Common myeloid progenitor, CD34-positive (primary cell): Measurements from ENCODE around the gene NUP188.

Experiments
- CTCF ChIA-PET: fragments of 350-600 bp; sonication (Branson Sonifier 250); formaldehyde crosslinking; loops from one replicate; lab custom pipeline; 2021; ENCODE audit warnings: antibody characterized with exemption; lab: Charles Lee
- POLR2A ChIA-PET: fragments of 350-600 bp; sonication (Branson Sonifier 250); formaldehyde crosslinking; loops from one replicate; lab custom pipeline; 2021; ENCODE audit warnings: antibody characterized with exemption; lab: Charles Lee
- DNase-seq, 3 donors: peaks; one replicate each; pipeline versions ENCODE4 v3.0.0 to v3.0.0-alpha.2; 2013
- H3K27ac ChIP-seq, 2 experiments: 1 replicate in 1 of 2; 2 replicates in 1 of 2; pipeline ENCODE4 v1.7.0; 2013; ENCODE audit warnings: inconsistent platforms in 2 of 2, low read length in 2 of 2, mild to moderate bottlenecking in 2 of 2, low read depth in 1 of 2, moderate library complexity in 1 of 2; ENCODE audit not compliant: severe bottlenecking in 2 of 2, insufficient read depth in 1 of 2, poor library complexity in 1 of 2
- H3K27me3 ChIP-seq, 5 experiments: replicated peaks in 2 of 5; 1 replicate in 3 of 5; 2 replicates in 2 of 5; pipeline versions ENCODE4 v1.6.1 to v1.7.0; 2013; ENCODE audit warnings: low read length in 4 of 5, mild to moderate bottlenecking in 2 of 5, moderate library complexity in 2 of 5, inconsistent platforms in 1 of 5; ENCODE audit not compliant: insufficient read depth in 5 of 5, control insufficient read depth in 4 of 5
- H3K36me3 ChIP-seq, 4 experiments: 1 replicate in 2 of 4; 2 replicates in 2 of 4; pipeline versions ENCODE4 v1.6.1 to v1.7.0; 2013; ENCODE audit warnings: low read length in 3 of 4, control low read depth in 1 of 4, mild to moderate bottlenecking in 1 of 4; ENCODE audit not compliant: control insufficient read depth in 4 of 4, insufficient read depth in 4 of 4
- H3K4me1 ChIP-seq, 4 experiments: 1 replicate in 3 of 4; 2 replicates in 1 of 4; pipeline versions ENCODE4 v1.6.1 to v1.7.1; 2013; ENCODE audit warnings: low read length in 3 of 4, mild to moderate bottlenecking in 3 of 4, control low read depth in 1 of 4, inconsistent platforms in 1 of 4, moderate library complexity in 1 of 4; ENCODE audit not compliant: control insufficient read depth in 4 of 4, insufficient read depth in 4 of 4; ENCODE audit errors: control extremely low read depth in 1 of 4
- H3K4me3 ChIP-seq, 7 experiments: 1 replicate in 4 of 7; 2 replicates in 3 of 7; pipeline versions ENCODE4 v1.5.1 to v1.7.0; 2013; ENCODE audit warnings: mild to moderate bottlenecking in 7 of 7, low read length in 6 of 7, moderate library complexity in 6 of 7, inconsistent platforms in 2 of 7, low read depth in 2 of 7, control low read depth in 1 of 7; ENCODE audit not compliant: insufficient read depth in 4 of 7, control insufficient read depth in 1 of 7; ENCODE audit errors: extremely low read depth in 1 of 7
- H3K9me3 ChIP-seq, 5 experiments: 1 replicate in 4 of 5; 2 replicates in 1 of 5; pipeline versions ENCODE4 v1.6.1 to v1.7.1; 2013; ENCODE audit warnings: low read length in 4 of 5, mild to moderate bottlenecking in 2 of 5, inconsistent platforms in 1 of 5, low read depth in 1 of 5, moderate library complexity in 1 of 5; ENCODE audit not compliant: control insufficient read depth in 4 of 5, insufficient read depth in 2 of 5; ENCODE audit errors: control extremely low read depth in 1 of 5
- WGBS: methylation state at CpG from one replicate; pipeline ENCODE4 v1.1.5; 2013; ENCODE audit not compliant: insufficient coverage; 5-methylcytosine and 5-hydroxymethylcytosine counted together

The NUP188 gene

DNA sequence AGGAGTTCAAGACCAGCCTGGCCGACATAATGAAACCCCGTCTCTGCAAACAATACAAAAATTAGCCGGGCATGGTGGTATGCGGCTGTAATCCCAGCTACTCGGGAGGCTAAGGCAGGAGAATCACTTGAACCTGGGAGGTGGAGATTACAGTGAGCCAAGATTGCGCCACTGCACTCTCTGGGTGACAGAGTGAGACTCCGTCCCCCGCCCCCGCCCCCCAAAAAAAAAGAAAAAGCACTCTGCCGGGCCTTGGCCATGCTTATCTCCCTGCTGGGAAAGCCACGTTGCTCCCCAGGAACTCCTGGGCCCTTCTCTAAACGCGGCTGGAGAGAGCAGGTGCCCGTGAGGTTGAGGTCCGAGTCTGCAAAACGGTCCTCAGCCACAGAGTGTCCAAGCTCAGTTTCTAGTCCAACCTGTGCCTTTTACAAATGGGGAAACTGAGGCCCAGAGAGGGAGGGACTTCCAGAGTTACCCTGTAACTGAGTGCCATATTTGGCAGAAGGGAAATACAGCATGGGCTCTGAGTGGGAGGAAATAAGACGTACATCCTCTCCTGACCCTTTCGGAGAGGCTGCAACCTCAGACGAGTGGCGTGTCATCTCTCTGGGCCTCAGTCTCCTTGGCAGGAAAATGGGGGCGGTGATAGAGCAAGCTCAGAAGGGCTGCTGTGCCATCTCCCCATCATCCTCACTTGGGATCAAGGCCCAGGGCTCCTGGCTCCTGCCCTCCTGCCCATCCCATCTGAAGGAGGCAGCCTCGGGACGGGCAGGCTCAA lies 33.3 kb upstream of the NUP188 start:
- Histone ChIP-seq H3K4me1 (peaks cover 0 to 14% (median 12%) of the 10 kb centered on the region in 4 experiments), H3K9me3 (no peaks in the 10 kb centered on the region), H3K4me3 (no peak overlapping the region), H3K27me3 (no peaks in the 10 kb centered on the region), H3K36me3 (peaks cover 3 to 58% (median 41%) of the 10 kb centered on the region in 4 experiments), H3K27ac (no peak overlapping the region)
- ChIA-PET POLR2A (interaction anchor here (0.6 kb wide), 1 partner anchor 9 kb away, joined by 5 read pairs; no protein-coding TSS in a partner anchor), CTCF (interaction anchor here (1.0 to 3.0 kb wide), 3 partner anchors 14 to 36 kb away, joined by 3 to 15 read pairs (median 3); no protein-coding TSS in a partner anchor)
- DNase-seq, result no peak
- WGBS, result 90% methylated on average over 19 of the region's 23 CpGs

DNA sequence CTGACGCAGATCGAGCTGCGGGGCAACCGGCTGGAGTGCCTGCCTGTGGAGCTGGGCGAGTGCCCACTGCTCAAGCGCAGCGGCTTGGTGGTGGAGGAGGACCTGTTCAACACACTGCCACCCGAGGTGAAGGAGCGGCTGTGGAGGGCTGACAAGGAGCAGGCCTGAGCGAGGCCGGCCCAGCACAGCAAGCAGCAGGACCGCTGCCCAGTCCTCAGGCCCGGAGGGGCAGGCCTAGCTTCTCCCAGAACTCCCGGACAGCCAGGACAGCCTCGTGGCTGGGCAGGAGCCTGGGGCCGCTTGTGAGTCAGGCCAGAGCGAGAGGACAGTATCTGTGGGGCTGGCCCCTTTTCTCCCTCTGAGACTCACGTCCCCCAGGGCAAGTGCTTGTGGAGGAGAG lies 31.3 kb upstream of the NUP188 start:
- Histone ChIP-seq H3K4me1 (peaks cover 0 to 11% (median 11%) of the 10 kb centered on the region in 4 experiments), H3K27ac (no peak overlapping the region), H3K4me3 (no peak overlapping the region), H3K36me3 (peaks cover 2 to 45% (median 32%) of the 10 kb centered on the region in 4 experiments), H3K27me3 (no peaks in the 10 kb centered on the region), H3K9me3 (no peaks in the 10 kb centered on the region)
- no peak for DNase-seq
- ChIA-PET POLR2A (no interaction called here), CTCF (interaction anchor here (0.7 to 3.0 kb wide), 2 partner anchors 38 to 54 kb away, joined by 3 to 15 read pairs; no protein-coding TSS in a partner anchor)
- 98% methylated on average over 16 of the region's 18 CpGs for WGBS

DNA sequence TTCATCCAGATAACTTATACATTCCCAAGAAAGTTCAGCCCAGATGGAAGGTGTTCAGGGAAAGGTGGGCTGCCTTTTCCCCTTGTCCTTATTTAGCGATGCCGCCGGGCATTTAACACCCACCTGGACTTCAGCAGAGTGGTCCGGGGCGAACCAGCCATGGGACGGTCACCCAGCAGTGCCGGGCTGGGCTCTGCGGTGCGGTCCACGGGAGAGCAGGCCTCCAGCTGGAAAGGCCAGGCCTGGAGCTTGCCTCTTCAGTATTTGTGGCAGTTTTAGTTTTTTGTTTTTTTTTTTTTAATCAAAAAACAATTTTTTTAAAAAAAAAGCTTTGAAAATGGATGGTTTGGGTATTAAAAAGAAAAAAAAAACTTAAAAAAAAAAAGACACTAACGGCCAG lies 30.8 kb upstream of the NUP188 start:
- DNase-seq, result no peak
- POLR2A ChIA-PET, result no interaction called here
- H3K36me3 ChIP-seq, result peaks cover 2 to 45% (median 32%) of the 10 kb centered on the region in 4 experiments
- peaks cover 0 to 5% (median 5%) of the 10 kb centered on the region in 4 experiments for H3K4me1 ChIP-seq
- H3K9me3 ChIP-seq, result no peaks in the 10 kb centered on the region
- H3K4me3 ChIP-seq, result no peak overlapping the region
- 100% methylated on average over 7 of the region's 11 CpGs for WGBS
- H3K27me3 ChIP-seq, result no peaks in the 10 kb centered on the region
- no peak overlapping the region for H3K27ac ChIP-seq
- CTCF ChIA-PET, result interaction anchor here (3.0 kb wide), 1 partner anchor 39 kb away, joined by 15 read pairs; no protein-coding TSS in a partner anchor

DNA sequence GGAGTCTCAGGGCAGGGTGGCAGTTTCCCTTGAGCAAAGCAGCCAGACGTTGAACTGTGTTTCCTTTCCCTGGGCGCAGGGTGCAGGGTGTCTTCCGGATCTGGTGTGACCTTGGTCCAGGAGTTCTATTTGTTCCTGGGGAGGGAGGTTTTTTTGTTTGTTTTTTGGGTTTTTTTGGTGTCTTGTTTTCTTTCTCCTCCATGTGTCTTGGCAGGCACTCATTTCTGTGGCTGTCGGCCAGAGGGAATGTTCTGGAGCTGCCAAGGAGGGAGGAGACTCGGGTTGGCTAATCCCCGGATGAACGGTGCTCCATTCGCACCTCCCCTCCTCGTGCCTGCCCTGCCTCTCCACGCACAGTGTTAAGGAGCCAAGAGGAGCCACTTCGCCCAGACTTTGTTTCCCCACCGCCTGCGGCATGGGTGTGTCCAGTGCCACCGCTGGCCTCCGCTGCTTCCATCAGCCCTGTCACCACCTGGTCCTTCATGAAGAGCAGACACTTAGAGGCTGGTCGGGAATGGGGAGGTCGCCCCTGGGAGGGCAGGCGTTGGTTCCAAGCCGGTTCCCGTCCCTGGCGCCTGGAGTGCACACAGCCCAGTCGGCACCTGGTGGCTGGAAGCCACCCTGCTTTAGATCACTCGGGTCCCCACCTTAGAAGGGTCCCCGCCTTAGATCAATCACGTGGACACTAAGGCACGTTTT lies 30.2 kb upstream of the NUP188 start:
- Histone ChIP-seq H3K9me3 (no peaks in the 10 kb centered on the region), H3K27me3 (no peaks in the 10 kb centered on the region), H3K27ac (no peak overlapping the region), H3K4me3 (no peak overlapping the region), H3K4me1 (peaks cover 0 to 3% (median 0%) of the 10 kb centered on the region in 4 experiments), H3K36me3 (peaks cover 2 to 45% (median 32%) of the 10 kb centered on the region in 4 experiments)
- no peak for DNase-seq
- WGBS, result 98% methylated on average over 23 of the region's 26 CpGs
- ChIA-PET CTCF (interaction anchor here (1.2 to 3.0 kb wide), 2 partner anchors 15 to 39 kb away, joined by 3 to 15 read pairs; no protein-coding TSS in a partner anchor), POLR2A (no interaction called here)

DNA sequence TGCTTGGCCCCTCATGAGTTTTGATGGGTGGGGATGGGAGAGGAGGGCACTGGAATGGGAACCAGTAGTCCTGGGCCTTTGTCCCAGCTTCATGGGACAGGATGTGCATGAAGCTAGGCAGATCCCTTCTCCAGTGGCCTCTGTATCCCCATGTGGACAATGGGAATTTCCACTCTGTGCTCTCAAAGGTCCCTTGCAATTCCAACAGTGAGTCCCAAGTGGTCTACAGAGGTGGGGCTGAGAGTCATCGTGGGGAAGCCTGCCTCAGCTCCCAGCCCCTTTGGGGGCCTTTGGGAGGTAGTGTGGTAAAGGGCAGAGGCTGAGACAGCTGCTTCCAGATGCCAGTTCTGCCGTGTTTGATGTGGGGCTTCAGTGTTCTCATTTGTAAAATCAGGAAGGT lies 28.6 kb upstream of the NUP188 start:
- ChIA-PET POLR2A (no interaction called here), CTCF (interaction anchor here (1.0 to 1.2 kb wide), 3 partner anchors 13 to 57 kb away, joined by 3 read pairs; no protein-coding TSS in a partner anchor)
- Histone ChIP-seq H3K4me3 (no peak overlapping the region), H3K36me3 (peaks cover 2 to 35% (median 30%) of the 10 kb centered on the region in 4 experiments), H3K9me3 (no peaks in the 10 kb centered on the region), H3K4me1 (peaks cover 0 to 9% (median 1%) of the 10 kb centered on the region in 4 experiments), H3K27me3 (no peaks in the 10 kb centered on the region), H3K27ac (no peak overlapping the region)
- DNase-seq, result no peak
- 67% methylated on average over 1 of the region's 2 CpGs for WGBS

DNA sequence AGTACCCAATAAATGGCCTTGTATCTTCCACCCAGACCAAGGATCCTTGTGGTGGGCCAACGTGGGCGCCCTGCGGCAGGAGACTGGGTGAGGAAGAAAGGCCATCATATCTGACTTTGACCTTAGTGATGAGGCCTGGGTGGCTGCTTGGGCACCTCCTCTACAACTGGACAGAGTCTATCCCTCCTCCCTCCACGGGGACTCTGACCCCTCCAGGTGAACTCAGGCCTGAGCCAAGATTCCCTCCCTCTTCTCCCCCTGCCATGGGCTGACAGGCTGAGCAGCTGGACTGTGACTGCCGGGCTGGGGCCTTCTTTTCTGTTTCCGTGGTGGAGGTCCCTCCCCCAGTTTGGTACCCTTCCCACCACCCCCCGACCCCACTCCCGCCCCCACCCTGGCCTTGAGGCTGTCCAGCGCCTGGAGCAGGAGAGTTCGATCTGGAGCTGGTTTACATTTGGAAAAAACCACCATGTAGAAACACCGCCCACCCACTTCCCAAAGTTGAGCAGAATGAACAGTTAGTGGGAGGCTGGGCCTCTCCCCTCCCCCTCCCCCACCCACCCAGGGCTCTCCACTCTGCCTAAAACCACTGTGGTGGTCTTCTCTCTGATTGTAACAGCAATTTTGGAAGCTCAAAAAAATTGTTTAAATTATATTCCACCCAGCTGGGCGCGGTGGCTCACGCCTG lies 28.0 kb upstream of the NUP188 start:
- Histone ChIP-seq H3K36me3 (peaks cover 2 to 33% (median 28%) of the 10 kb centered on the region in 4 experiments), H3K27me3 (no peaks in the 10 kb centered on the region), H3K27ac (no peak overlapping the region), H3K4me1 (peaks cover 0 to 9% (median 1%) of the 10 kb centered on the region in 4 experiments), H3K9me3 (no peaks in the 10 kb centered on the region), H3K4me3 (no peak overlapping the region)
- CTCF ChIA-PET, result interaction anchor here (1.0 to 1.2 kb wide), 3 partner anchors 14 to 57 kb away, joined by 3 read pairs; no protein-coding TSS in a partner anchor
- 100% methylated on average over 1 of the region's 14 CpGs for WGBS
- no peak for DNase-seq
- POLR2A ChIA-PET, result interaction anchor here (0.5 kb wide), 1 partner anchor 19 kb away, joined by 3 read pairs; no protein-coding TSS in a partner anchor
